Measurements from ENCODE around the gene EXD2. TPM values are rescaled to one million over a fixed set of nuclear protein-coding genes. Genes with fewer than 3 reads are reported as not detected.
"Not testable (repeated sequence)": the region's sequence is repeated elsewhere in the genome, so short reads cannot be mapped to it uniquely, and the experiment has no call there.

EXD2 gene
- total and polyA plus RNA-seq, 2 of the 13 experiments (the other 11 are each of a cell fraction or from before 2014, with no cell fraction given): 9.5 to 15.1 TPM

- BruUV-seq (replicated peaks); H3K27ac ChIP-seq (ENCODE audit: extremely low read length, insufficient read depth, low read length); intact Hi-C loops (cut with micrococcal nuclease; ENCODE audit: unreplicated experiment); FAIRE-seq; H3K4me2 ChIP-seq (ENCODE audit: low read depth, low read length); H3K9ac ChIP-seq (ENCODE audit: insufficient read depth, low read depth, low read length); DNase-seq (ENCODE audit: low spot score); H4K20me1 ChIP-seq (ENCODE audit: insufficient read depth, low read length); H3K36me3 ChIP-seq (replicated peaks in 1 of 2; ENCODE audit: control insufficient read depth in 1 of 2, insufficient read depth in 2 of 2, low read length in 2 of 2); CTCF ChIA-PET (ENCODE audit: low intra/inter-chr PET ratio, low total read pairs); in situ Hi-C loops (cut with HindIII; ENCODE audit: extremely low pct_ligation_motif_present, low pct_unique_long_range_greater_than_20kb); H2AFZ ChIP-seq (ENCODE audit: low read length); H3K27me3 ChIP-seq (ENCODE audit: control insufficient read depth in 1 of 2, insufficient read depth in 2 of 2, low read length in 2 of 2); H3K9me3 ChIP-seq (ENCODE audit: low read length); POLR2A ChIA-PET; H3K79me2 ChIP-seq (ENCODE audit: insufficient read depth, low read length); ATAC-seq; H3K4me3 ChIP-seq (replicated peaks in 1 of 3; ENCODE audit: insufficient read depth in 1 of 3, low read depth in 2 of 3, low read length in 3 of 3): not testable (repeated sequence)
- peaks cover 13% of the 10 kb centered on the region for H3K4me1 ChIP-seq (ENCODE audit: insufficient read depth, low read length)
- TF ChIP-seq ZNF121 (CRISPR knock-in tag; IDR thresholded peaks at IDR 0.05): peak; percentile 60; the same call in 1 of the 2 replicates
- WGBS (ENCODE audit: low lambda C conversion rate): 18% methylated on average over 1 of the region's 1 CpG
Measured at GRCh38 chr14:69182580-69182979, 8.7 kb upstream of the EXD2 start.

GRCh38 chr14:69183735-69184134, 7.6 kb upstream of the EXD2 start:
- H3K79me2 ChIP-seq (ENCODE audit: insufficient read depth, low read length): no peaks in the 10 kb centered on the region
- H4K20me1 ChIP-seq (ENCODE audit: insufficient read depth, low read length): no peaks in the 10 kb centered on the region
- WGBS (ENCODE audit: low lambda C conversion rate): 63% methylated on average over 4 of the region's 4 CpGs
- intact Hi-C loops (cut with micrococcal nuclease; ENCODE audit: unreplicated experiment): no loop called here
- no peak overlapping the region for H3K9ac ChIP-seq (ENCODE audit: insufficient read depth, low read depth, low read length)
- 0 out of 2 replicates have a peak, but pooled peaks have one; percentile 11 for TF ChIP-seq FOSL2 (CRISPR knock-in tag; IDR thresholded peaks at IDR 0.05)
- TF ChIP-seq SRF (IDR thresholded peaks at IDR 0.05; ENCODE audit: low read depth, low read length): 0 out of 2 replicates have a peak, but pooled peaks have one; percentile 44
- TF ChIP-seq, protein P1, sequence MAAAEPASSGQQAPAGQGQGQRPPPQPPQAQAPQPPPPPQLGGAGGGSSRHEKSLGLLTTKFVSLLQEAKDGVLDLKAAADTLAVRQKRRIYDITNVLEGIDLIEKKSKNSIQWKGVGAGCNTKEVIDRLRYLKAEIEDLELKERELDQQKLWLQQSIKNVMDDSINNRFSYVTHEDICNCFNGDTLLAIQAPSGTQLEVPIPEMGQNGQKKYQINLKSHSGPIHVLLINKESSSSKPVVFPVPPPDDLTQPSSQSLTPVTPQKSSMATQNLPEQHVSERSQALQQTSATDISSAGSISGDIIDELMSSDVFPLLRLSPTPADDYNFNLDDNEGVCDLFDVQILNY (CRISPR knock-in tag; conservative IDR thresholded peaks at IDR 0.05): no peak
- DNase-seq (ENCODE audit: low spot score) (peak; percentile 15), FAIRE-seq (no peak), ATAC-seq (peak; percentile 61)
- H3K36me3 ChIP-seq (replicated peaks in 1 of 2; ENCODE audit: control insufficient read depth in 1 of 2, insufficient read depth in 2 of 2, low read length in 2 of 2): no peaks in the 10 kb centered on the region
- peaks cover 13% of the 10 kb centered on the region for H3K4me1 ChIP-seq (ENCODE audit: insufficient read depth, low read length)
- ChIA-PET POLR2A (no interaction called here), CTCF (ENCODE audit: low intra/inter-chr PET ratio, low total read pairs) (no interaction called here)
- in situ Hi-C loops (cut with HindIII; ENCODE audit: extremely low pct_ligation_motif_present, low pct_unique_long_range_greater_than_20kb): no loop called here
- no TSS peak for BruUV-seq (replicated peaks)
- no peak overlapping the region for H3K4me3 ChIP-seq (replicated peaks in 1 of 3; ENCODE audit: insufficient read depth in 1 of 3, low read depth in 2 of 3, low read length in 3 of 3)
- no peaks in the 10 kb centered on the region for H3K9me3 ChIP-seq (ENCODE audit: low read length)
- no peak overlapping the region for H3K27ac ChIP-seq (ENCODE audit: extremely low read length, insufficient read depth, low read length)
- peaks cover 0 to 3% of the 10 kb centered on the region in 2 experiments; a peak in 1 of 5 replicates for H3K27me3 ChIP-seq (ENCODE audit: control insufficient read depth in 1 of 2, insufficient read depth in 2 of 2, low read length in 2 of 2)
- no peak overlapping the region for H2AFZ ChIP-seq (ENCODE audit: low read length)
- H3K4me2 ChIP-seq (ENCODE audit: low read depth, low read length): no peak overlapping the region; the same call in 1 of the 2 replicates

Measured in HepG2 (cell line).